DND-41 (cell line): Measurements from ENCODE around the gene TUBB3.

Experiments used
- EZH2 ChIP-seq: IDR thresholded peaks from 3 replicates; pipeline ENCODE4 v1.6.1; 2012; ENCODE audit warnings: borderline replicate concordance, low read depth, mild to moderate bottlenecking, moderate library complexity, low read length, inconsistent platforms; ENCODE audit not compliant: severe bottlenecking
- TF ChIP-seq, protein P1 (sequence below): IDR thresholded peaks from 2 replicates; pipeline ENCODE4 v1.5.1; 2012; ENCODE audit warnings: borderline replicate concordance, low read length, moderate library complexity, mild to moderate bottlenecking; ENCODE audit not compliant: poor library complexity, severe bottlenecking; ENCODE audit errors: extremely low read depth

DNA sequence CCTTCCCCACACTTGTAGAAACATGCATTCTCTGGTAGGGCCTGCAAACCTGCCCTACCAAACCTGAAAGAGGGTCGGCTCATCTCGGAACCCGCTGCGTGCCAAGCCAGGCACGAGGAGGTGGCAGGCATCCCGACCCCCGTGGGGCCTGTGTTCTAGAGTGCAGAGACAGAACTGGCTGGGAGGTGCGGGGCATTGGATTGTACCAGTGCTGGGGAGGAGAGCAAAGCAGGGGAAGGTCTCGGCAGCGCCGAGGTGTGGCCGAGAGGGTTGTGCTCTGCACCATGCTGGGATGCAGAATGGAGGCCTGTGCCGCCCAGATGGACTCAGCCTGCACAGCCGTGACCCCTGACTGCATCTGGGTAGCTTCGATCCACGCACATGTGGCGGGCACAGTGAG is 22.3 kb upstream of the TUBB3 start:
- TF ChIP-seq, protein P1, sequence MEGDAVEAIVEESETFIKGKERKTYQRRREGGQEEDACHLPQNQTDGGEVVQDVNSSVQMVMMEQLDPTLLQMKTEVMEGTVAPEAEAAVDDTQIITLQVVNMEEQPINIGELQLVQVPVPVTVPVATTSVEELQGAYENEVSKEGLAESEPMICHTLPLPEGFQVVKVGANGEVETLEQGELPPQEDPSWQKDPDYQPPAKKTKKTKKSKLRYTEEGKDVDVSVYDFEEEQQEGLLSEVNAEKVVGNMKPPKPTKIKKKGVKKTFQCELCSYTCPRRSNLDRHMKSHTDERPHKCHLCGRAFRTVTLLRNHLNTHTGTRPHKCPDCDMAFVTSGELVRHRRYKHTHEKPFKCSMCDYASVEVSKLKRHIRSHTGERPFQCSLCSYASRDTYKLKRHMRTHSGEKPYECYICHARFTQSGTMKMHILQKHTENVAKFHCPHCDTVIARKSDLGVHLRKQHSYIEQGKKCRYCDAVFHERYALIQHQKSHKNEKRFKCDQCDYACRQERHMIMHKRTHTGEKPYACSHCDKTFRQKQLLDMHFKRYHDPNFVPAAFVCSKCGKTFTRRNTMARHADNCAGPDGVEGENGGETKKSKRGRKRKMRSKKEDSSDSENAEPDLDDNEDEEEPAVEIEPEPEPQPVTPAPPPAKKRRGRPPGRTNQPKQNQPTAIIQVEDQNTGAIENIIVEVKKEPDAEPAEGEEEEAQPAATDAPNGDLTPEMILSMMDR = no peak
- TF ChIP-seq EZH2 = no peak
